ENCODE data around the gene CARMIL3.
"Not testable (repeated sequence)": the region's sequence is repeated elsewhere in the genome, so short reads cannot be mapped to it uniquely, and the experiment has no call there.

The CARMIL3 gene

DNA sequence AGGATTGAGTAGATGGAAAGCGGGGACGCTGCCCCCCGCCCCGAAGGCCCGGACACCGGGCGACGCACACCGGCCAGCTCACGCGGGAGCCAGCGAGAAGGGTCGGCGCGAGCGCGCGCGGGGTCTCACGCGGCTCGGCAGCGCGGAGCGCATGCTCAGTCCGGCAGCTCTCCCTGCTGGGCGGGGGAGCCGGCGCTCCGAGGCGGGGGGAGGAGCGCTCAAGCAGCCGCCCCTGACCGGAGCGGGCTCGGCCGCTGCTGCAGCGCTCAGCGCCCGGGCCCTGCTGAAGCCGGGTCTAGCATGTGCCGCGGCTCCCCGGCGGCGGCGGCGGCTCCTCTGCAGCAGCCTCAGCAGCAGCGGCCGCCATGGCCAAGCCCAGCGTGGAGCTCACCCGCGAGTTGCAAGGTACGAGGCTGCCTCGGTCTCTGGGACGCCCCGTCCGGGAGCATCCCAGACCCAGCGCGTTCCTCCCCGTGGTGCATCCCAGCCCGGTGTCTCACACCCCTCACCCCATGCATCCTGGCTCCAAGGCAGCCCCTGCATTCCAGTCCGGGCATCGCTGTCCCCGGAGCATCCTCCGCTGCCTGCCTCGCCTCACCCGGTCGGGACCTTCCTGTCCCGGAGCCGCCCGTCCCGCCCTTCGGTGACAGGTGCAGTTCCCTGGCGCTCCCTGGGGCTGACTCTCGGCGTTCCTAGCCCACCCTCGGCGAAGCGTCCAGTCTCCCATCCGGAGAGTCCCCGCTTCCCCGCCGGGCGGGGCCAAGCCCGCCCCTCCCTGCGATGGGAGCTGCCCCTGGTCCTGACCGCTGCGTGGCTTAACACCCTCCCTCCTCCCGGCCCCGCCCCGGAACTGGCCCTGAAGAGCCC is at the start of gene CARMIL3:
TSS of gene CARMIL3 (plus strand) at position 221 of the 867 bp plus-strand sequence. CDS start at position 366, 145 bp downstream.
- DNase-seq: peak in 3 of 4 experiments; percentile 24 to 29 (median 28)

DNA sequence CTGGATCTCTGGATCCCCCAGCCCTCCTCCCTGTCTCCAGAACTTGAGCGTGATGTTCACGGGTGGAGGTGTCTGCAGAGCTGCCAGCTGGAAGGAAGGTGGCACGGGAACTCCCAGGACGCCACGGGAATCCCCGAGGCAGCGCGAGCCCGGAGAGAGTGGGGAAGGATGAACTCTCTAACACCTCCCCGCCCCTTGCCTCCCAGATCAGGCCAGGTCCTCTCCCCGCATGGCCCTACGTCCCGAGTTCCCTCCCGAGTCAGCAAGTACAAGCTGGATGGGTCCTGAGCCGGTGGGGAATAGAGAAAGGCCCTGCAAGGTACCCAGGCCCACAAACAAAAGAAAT is 45.4 kb upstream of the CARMIL3 start:
- not testable (repeated sequence) for DNase-seq

DNA sequence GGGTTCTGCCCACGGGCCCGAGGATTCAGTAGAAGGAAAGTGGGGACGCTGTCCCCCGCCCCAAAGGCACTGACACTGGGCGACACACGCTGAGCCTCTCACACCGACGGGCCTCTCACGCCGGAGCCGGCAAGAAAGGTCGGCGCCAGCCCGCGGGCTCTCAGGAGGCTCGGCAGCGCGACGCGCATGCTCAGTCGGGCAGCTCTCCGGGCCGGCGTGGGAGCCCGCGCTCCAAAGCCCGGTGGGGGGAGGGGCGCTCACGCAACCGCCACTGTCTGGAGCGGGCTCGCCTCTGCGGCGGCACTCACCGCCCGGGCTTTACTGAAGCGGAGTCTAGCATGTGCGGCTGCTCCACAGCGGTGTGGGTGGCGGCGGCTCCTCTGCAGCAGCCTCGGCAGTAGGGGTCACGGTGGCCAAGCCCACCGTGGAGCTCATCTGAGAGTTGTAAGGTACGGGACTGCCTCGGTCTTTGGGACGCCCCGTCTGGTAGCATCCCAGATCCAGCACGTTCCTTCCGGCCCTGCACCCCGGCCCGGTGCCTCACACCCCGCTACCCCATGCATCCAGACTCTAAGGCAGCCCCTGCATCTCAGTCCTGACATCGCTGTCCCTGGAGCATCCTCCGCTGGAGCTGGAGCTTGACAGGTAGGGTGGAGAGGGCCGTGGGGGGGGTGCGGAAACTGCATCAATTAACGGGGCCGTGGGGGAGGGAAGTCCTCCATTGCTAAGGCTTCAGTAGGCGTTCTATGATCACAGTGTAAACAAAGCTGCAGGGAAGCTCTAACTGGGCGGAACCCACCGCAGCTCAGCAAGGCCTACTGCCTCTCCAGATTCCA is 44.8 kb upstream of the CARMIL3 start:
- peak; percentile 8 to 40 (median 28) for DNase-seq

GRCh38 chr14:24011051-24011450 is 40.8 kb upstream of the CARMIL3 start:
- DNase-seq: no peak

DNA sequence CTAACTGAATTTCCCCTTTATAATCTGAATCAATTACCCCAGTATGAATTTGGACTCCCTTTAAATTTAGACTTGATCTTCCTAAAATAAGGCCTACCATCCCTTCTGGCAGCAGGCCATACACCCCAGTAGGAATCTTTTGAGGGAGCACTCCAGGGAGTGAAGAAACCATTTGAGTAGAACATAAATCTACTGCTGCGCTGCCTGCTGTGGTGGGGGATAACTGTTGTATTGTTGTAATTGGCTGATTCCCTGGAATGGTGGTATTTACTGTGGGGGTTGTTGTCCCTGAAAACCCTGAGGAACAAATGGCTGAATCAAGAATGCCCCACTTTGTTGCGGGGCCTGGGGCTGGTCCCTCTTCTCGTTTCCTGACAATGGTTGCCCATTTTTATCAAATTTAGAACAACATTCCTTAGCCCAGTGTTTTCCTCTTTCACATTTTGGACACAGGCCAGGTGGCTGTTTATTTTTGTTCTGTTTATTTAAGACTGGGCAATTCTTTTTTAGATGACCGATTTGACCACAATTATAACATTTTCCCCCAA is 39.0 kb upstream of the CARMIL3 start:
- not testable (repeated sequence) for DNase-seq

DNA sequence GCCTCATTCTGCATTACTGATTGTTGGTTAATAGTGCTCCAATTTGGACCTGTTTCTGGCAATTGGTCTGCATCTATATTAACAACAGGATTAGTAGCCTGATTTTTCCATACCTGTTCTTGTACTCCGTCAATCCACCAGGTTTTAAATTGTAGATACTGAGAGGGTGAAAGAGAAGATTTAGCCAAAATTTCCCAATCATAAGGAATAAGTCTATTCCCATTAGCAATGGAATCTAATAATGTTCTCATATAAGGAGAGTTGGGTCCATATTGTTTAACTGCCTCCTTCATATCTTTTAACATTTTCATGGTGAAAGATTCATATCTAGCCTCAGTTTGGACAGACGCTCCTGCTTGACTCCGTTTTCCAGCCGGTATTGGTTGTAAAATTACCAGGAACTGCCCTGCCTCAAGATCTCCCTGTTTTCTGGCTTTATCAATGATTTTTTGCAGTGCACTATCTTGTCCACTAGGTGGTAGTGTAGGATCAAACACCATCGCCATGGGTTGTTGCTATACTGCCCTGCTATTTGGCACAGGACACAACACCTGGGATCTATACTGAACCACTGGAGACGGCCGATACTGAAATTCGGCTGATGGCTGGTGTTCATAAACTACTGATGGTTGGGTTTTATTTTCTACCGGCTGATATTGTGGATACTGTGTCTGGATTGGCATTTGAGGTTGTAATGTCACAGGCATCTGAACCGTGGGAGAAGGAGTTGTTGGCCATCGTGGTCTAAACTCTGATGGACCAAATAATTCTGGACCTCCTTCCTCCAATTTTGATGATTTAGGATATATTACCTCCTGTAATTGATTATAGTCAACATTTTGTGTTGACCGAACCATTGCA is 37.9 kb upstream of the CARMIL3 start:
- DNase-seq: peak in 1 of 4 experiments; percentile 13

DNA sequence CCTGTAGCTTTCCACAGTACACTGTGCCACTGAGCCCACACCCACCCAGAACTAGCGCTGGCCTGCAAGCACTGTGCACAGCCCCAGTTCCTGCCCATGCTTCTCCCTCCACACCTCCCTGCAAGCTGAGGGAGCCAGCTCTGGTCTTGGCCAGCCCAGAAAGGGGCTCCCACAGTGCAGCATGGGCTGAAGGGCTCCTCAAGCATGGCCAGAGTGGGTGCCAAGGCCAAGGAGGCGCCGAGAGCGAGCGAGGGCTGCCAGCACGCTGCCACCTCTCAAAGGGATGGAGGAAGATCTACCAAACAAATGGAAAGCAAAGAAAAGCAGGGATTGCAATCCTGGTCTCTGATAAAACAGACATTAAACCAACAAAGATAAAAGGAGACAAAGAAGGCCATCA is 36.1 kb upstream of the CARMIL3 start:
- DNase-seq: not testable (repeated sequence)

DNA sequence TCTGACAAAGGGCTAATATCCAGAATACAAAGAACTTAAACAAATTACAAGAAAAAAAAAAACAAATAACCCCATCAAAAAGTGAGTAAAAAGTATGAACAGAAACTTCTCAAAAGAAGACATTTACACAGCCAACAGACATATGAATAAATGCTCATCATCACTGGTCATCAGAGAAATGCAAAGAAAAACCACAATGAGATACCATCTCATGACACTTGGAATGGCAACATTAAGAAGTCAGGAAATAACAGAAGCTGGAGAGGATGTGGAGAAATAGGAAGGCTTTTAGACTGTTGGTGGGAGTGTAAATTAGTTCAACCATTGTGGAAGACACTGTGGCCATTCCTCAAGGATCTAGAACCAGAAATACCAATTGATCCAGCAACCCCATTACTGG is 32.8 kb upstream of the CARMIL3 start:
- DNase-seq: not testable (repeated sequence)

DNA sequence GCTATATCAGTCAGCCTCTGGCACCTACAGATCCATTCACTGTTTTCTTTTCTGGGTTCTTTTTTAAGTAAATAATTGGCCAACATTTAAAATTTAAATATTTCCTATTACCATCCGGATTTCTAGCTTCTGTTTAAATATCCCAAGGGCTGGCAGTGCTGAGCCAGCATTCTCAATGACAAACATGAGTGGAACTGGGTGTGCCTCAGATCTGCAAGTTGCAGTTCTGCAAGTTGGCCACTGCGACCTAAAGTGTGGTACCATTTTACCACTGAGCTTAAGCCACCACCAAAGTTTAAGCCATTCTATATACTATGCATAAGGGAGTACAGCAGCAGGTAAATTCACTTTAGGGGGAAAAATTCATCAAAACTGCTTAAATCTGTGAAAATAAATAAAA is 31.9 kb upstream of the CARMIL3 start:
- DNase-seq: not testable (repeated sequence)

GRCh38 chr14:24020520-24020919 is 31.3 kb upstream of the CARMIL3 start:
- DNase-seq: not testable (repeated sequence)

DNA sequence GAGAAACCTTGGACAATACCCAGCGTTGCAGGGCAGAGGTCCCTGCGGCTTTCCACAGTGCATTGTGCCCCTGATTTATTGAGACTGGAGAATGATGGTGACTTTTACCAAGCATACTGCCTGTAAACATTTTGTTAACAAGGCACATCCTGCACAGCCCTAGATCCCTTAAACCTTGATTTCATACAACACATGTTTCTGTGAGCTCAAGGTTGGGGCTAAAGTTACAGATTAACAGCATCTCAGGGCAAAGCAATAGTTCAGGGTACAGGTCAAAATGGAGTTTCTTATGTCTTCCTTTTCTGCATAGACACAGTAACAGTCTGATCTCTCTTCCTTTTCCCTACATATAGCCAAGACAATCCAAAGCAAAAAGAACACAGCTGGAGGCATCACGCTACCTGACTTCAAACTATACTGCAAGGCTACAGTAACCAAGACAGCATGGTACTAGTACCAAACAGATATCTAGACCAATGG is 26.8 kb upstream of the CARMIL3 start:
- not testable (repeated sequence) for DNase-seq

GRCh38 chr14:24029687-24030086 is 22.1 kb upstream of the CARMIL3 start:
- DNase-seq: not testable (repeated sequence)

DNA sequence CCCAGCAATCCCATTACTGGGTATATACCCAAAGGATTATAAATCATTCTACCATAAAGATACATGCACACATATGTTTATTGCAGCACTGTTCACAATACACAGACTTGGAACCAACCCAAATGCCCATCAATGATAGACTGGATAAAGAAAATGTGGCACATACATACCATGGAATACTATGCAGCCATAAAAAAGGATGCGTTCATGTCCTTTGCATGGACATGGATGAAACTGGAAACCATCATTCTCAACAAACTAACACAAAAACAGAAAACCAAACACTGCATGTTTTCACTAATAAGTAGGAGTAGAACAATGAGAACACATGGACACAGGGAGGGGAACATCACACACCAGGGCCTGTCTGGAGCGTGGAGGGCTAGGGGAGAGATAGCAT is 20.5 kb upstream of the CARMIL3 start:
- DNase-seq: not testable (repeated sequence)

DNA sequence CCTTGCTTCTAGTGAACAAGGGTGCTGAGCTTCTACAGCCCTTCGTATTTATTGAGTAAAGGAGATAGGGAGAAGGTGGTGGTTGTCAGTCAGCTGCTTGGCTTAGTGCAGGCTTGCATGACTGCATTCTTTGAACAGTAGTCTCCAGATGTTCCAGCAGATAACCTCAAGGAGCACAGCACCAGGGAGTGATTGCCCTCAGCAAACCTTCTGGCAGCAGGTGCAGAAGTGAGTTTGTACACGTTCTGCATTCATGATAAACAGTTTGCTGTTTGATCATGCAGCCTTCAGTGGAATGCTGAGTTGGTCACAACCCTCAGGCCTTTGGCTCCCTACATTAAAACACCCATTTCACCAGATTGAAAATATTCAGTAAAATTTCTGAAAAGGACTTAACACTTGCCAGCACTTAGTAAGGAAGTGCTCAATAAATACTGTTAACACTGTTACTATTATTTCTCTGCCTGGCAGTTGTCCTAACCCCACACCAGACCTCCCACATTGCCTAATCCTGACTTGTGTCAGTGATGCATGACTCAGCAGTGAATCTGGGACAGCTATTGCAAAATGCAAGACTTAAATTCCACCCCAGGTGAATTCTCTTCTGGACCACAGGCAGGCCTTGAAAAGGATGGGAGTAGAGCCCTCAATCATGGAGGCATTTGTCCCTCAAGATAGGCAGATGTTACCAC is 18.9 kb upstream of the CARMIL3 start:
- DNase-seq: no peak

GRCh38 chr14:24035769-24036168 is 16.0 kb upstream of the CARMIL3 start:
- not testable (repeated sequence) for DNase-seq

DNA sequence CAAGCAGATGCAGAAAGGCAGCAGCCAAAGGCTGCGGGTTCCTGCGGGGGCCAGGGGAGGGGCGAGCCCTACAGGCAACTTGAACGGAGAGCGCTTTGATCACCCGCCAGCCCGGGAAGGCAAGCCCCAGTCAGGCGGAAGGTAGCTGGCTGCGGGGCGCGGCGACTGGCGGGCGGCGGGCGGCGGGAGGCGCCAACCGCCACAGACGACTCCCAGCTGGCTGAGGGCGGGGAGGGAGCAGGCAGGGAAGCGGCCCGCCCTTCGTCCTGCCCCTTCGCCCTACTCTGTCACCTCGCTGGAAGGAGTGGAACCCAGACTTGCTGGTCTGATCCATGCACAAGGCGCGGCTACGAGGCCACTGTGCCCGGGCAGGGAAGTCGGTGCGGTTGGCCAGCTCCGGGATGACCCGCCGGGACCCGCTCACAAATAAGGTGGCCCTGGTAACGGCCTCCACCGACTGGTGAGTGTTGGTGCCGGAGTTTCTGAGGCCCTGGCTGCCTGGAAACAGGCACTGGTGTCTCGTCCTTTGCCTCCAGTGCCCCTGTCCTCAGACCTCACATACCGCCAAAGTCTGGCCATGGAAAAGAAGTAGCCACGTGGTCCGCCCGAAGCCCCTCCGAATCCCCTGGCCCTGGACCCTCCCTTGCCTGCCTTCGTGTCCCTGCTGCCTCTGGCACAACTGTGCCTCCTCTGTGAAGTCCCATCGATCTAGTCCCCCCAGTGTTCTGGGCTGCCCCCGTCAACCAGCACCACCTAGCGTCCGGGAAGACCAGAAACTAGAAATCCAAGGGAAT is 15.4 kb upstream of the CARMIL3 start:
- peak in 3 of 4 experiments; percentile 20 to 31 (median 26) for DNase-seq

GRCh38 chr14:24036963-24037657 is 14.7 kb upstream of the CARMIL3 start:
- not testable (repeated sequence) for DNase-seq

GRCh38 chr14:24037658-24038037 is 14.2 kb upstream of the CARMIL3 start:
- DNase-seq: no peak

GRCh38 chr14:24038686-24039085 is 13.1 kb upstream of the CARMIL3 start:
- no peak for DNase-seq

DNA sequence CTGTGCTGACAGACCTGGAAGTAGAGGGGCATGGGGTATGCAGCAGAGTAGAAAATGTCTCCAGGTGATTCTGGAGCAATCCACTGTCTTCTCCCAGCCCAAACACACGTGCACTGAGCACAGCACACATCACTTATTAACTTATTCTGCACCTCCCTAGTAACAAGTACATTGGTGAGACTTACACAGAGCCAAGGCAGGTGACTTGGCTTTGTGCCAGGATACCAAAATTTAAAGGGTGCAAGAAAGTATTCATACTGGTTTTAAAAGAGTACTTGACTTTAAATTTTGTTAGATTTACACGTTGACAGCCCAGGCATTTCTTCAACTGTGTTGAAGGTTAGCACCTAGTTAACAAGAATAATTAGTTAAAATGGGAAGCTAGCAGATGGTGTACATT is 11.1 kb upstream of the CARMIL3 start:
- DNase-seq: no peak

All from activated CD4-positive, CD25-positive, alpha-beta regulatory T cell (primary cell).